Measurements from ENCODE around the gene AFAP1L1.

Gene AFAP1L1

GRCh38 chr5:149366169-149366729 is 94.6 kb downstream of the AFAP1L1 start:
- Histone ChIP-seq H3K4me1 (ENCODE audit: control insufficient read depth, insufficient read depth, low read length) (no peaks in the 10 kb centered on the region), H3K4me3 (ENCODE audit: low read depth, low read length) (no peak overlapping the region), H3K36me3 (ENCODE audit: control insufficient read depth in 2 of 2, insufficient read depth in 1 of 2, low read length in 2 of 2) (peaks cover 0 to 6% of the 10 kb centered on the region in 2 experiments; a peak in 1 of 3 replicates), H3K27ac (ENCODE audit: extremely low read depth, low read depth, low read length) (no peak overlapping the region), H3K9me3 (ENCODE audit: control insufficient read depth, insufficient read depth, low read depth, low read length) (no peaks in the 10 kb centered on the region)
- ChIA-PET POLR2A (interaction anchor here (1.3 to 2.9 kb wide), 2 partner anchors 8 to 21 kb away, joined by 5 to 17 read pairs; partner anchors contain the start of genes GRPEL2 and PCYOX1L), CTCF (interaction anchor here (0.5 to 15.5 kb wide), 18 partner anchors 9 to 252 kb away, joined by 3 to 212 read pairs (median 9); partner anchors contain the start of gene PCYOX1L)
- no peak for TF ChIP-seq ZNF18 (tag by site-specific recombination; IDR thresholded peaks at IDR 0.05)
- no peak for TF ChIP-seq ZBTB1 (tag by site-specific recombination; IDR thresholded peaks at IDR 0.05)
- no peak for TF ChIP-seq ZNF24 (tag by site-specific recombination; IDR thresholded peaks at IDR 0.05)
- no peak for TF ChIP-seq TCF7L2 (IDR thresholded peaks at IDR 0.05; ENCODE audit: borderline replicate concordance, low read depth, low read length)
- no peak for TF ChIP-seq ZNF571 (tag by site-specific recombination; IDR thresholded peaks at IDR 0.05)
- TF ChIP-seq EGR2 (tag by site-specific recombination; IDR thresholded peaks at IDR 0.05; ENCODE audit: low read depth) = no peak
- TF ChIP-seq ZNF707 (tag by site-specific recombination; IDR thresholded peaks at IDR 0.05) = no peak
- no peak for TF ChIP-seq ZNF362 (tag by site-specific recombination; IDR thresholded peaks at IDR 0.05)
- no peak for TF ChIP-seq ZNF830 (tag by site-specific recombination; IDR thresholded peaks at IDR 0.05; ENCODE audit: low read depth)
- no peak for TF ChIP-seq ZNF585B (tag by site-specific recombination; IDR thresholded peaks at IDR 0.05)
- TF ChIP-seq GFI1B (tag by site-specific recombination; IDR thresholded peaks at IDR 0.05) = no peak
- TF ChIP-seq ZNF366 (tag by site-specific recombination; conservative IDR thresholded peaks at IDR 0.05) = no peak
- no peak for TF ChIP-seq ZNF16 (tag by site-specific recombination; IDR thresholded peaks at IDR 0.05; ENCODE audit: low read depth)
- no peak for TF ChIP-seq KLF16 (tag by site-specific recombination; IDR thresholded peaks at IDR 0.05)

- POLR2A ChIA-PET = interaction anchor here (1.0 to 2.9 kb wide), 4 partner anchors 10 to 251 kb away, joined by 3 to 17 read pairs (median 4); partner anchors contain the start of genes GRPEL2 and PCYOX1L
- H3K27ac ChIP-seq (ENCODE audit: extremely low read depth, low read depth, low read length) = no peak overlapping the region
- TF ChIP-seq CTCF (tag by site-specific recombination; IDR thresholded peaks at IDR 0.05) (peak; percentile 86), ZNF692 (tag by site-specific recombination; IDR thresholded peaks at IDR 0.05) (0 out of 2 replicates have a peak, but pooled peaks have one; percentile 26), ZBTB17 (tag by site-specific recombination; IDR thresholded peaks at IDR 0.05) (peak; percentile 70), ZNF654 (tag by site-specific recombination; IDR thresholded peaks at IDR 0.05; ENCODE audit: low read depth) (peak; percentile 79), ZNF660 (tag by site-specific recombination; IDR thresholded peaks at IDR 0.05) (peak; percentile 54; the same call in 1 of the 2 replicates), PATZ1 (tag by site-specific recombination; IDR thresholded peaks at IDR 0.05) (0 out of 2 replicates have a peak, but pooled peaks have one; percentile 15), KLF7 (tag by site-specific recombination; IDR thresholded peaks at IDR 0.05; ENCODE audit: borderline replicate concordance) (no peak), KLF1 (tag by site-specific recombination; IDR thresholded peaks at IDR 0.05) (peak; percentile 35; the same call in 1 of the 2 replicates), ZFHX2 (tag by site-specific recombination; conservative IDR thresholded peaks at IDR 0.05) (no peak)
- no peaks in the 10 kb centered on the region for H3K4me1 ChIP-seq (ENCODE audit: control insufficient read depth, insufficient read depth, low read length)
- H3K4me3 ChIP-seq (ENCODE audit: low read depth, low read length) = no peak overlapping the region
- H3K36me3 ChIP-seq (ENCODE audit: control insufficient read depth in 2 of 2, insufficient read depth in 1 of 2, low read length in 2 of 2) = peaks cover 0 to 6% of the 10 kb centered on the region in 2 experiments; a peak in 1 of 3 replicates
- CTCF ChIA-PET = interaction anchor here (0.6 to 15.5 kb wide), 43 partner anchors 9 to 638 kb away, joined by 3 to 212 read pairs (median 5); partner anchors contain the start of gene PCYOX1L
- no peaks in the 10 kb centered on the region for H3K9me3 ChIP-seq (ENCODE audit: control insufficient read depth, insufficient read depth, low read depth, low read length)
These were observed 95.8 kb downstream of the AFAP1L1 start for GRCh38 chr5:149367249-149367971.

Measured in HEK293 (cell line).